Measurements from ENCODE around the gene CHCHD6.

The CHCHD6 gene

DNA sequence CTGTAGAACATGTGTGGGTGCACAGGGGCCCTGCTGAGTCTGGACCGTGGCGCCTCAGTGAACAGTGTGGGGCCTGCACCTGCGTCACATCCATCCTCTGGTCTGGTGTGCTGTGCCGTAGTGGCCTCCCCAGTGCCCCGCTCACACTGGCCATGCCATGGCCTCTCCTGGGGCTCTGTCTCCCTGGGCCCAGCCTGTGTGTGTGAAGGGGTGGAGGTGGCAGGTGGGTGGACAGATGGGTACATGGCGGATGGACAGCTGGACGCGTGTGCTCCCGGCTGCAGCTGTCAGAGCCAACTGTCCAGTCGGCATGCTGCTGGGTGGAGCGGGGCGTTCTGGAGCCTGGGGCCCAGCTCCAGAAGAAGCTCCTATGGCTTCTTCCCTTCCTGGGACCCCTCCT lies 296.7 kb downstream of the CHCHD6 start:
- no peak for DNase-seq

- no peak for DNase-seq
Measured at GRCh38 chr3:127001486-127002194, 297.6 kb downstream of the CHCHD6 start.

GRCh38 chr3:127002195-127003174 lies 298.4 kb downstream of the CHCHD6 start:
- no peak for DNase-seq

GRCh38 chr3:127003175-127003555 lies 299.1 kb downstream of the CHCHD6 start:
- DNase-seq: no peak

GRCh38 chr3:127003601-127004280 lies 299.7 kb downstream of the CHCHD6 start:
- DNase-seq: no peak

GRCh38 chr3:127004641-127005397 lies 300.8 kb downstream of the CHCHD6 start:
- no peak for DNase-seq

GRCh38 chr3:127005864-127006500 lies 301.9 kb downstream of the CHCHD6 start:
- DNase-seq: no peak

DNA sequence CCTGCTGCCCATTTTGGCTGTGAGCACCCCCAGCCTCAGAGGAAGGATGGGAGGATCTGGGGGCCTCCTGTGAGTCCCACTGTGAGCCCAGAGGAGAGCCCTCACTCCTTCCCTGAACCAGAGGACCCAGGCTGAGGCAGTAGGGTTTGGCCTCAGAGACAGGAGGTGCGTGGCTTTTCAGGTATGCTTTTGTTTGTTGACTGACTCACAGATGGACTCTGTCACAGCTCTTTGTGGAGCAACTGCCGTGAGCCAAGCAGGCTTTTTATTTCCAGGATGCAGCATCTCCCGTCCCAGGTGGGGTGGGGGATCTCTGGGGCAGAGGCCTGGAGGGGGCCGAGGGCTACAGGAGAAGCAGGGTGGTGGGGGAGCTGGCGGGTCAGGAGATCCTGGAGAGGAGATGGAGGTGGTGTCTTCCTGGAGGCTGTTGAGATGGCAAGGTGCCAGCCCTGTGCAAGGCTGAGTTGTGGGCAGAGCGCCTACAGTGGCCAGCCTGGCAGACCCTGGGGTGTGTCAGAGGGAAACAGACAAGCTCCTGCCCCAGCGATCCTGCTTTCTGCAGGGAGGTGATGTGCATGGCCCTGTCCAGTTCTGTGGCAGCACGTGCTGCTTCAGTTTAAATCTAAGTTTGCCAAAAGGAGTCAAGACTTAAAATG lies 302.9 kb downstream of the CHCHD6 start:
- no peak for DNase-seq

DNA sequence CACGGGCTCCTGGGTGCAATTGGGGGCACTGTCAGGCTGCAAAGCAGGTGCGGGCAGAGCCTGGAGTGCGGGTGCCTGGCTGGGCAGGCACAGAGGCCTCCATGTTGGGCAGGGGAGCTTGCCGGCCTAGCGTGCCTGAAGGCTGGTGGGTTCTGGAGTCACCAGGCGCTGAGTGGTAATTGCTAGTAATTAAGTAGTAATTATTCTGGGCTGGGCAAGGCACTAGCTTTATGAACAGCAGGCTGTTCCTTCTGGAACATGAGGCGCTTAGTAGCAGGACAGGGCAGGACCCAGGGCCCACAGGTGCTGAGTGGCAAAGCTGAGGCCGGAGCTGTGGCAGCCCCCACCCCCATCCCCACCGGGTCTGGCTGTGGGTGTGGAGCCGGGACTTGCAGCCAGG lies 304.2 kb downstream of the CHCHD6 start:
- no peak for DNase-seq

DNA sequence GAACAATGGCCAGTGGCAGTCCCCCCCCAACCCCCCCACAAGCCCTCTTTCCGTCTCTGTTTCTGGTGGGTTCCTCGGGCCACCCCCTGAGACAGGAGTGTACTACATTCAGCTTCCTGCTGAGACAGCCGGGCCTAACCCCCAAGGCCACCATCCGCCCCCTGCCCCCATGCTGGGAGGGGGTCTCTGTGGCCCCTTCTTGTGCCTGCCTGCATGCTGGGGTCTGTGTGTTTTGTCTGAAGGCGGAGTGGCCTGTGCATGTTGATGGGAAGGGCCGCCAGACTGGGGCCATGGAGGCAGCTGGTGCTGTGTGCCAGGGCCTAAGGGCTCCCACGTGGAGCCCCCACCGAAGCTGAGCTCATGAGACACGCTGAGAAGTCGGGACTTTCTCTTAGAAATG lies 305.5 kb downstream of the CHCHD6 start:
- no peak for DNase-seq

Data from NCI-H187 treated with DMSO at 0.1 percent for 48 hours (cell line).